Breast epithelium (tissue), 3 donors: ENCODE measurements around the gene SDK1.

Source experiments
- CTCF ChIP-seq, 3 donors: fragments of 450-650 bp; IDR thresholded peaks; one replicate each; pipeline ENCODE4 v1.5.1; 2016 to 2017; ENCODE audit warnings: antibody characterized with exemption in 3 of 3, mild to moderate bottlenecking in 3 of 3, moderate library complexity in 3 of 3
- POLR2AphosphoS5 ChIP-seq, 3 donors: sonication (generic); formaldehyde crosslinking; IDR thresholded peaks; one replicate each; pipeline ENCODE4 v1.6.1; 2017; ENCODE audit warnings: antibody characterized with exemption in 3 of 3

- TF ChIP-seq POLR2AphosphoS5 (IDR thresholded peaks at IDR 0.05) (no peak), CTCF (IDR thresholded peaks at IDR 0.05) (no peak)
Observed at GRCh38 chr7:3912291-3912690, 611.2 kb downstream of the SDK1 start.
